BJ (cell line): ENCODE data around the gene PSD2. TPM values are rescaled to one million over a fixed set of nuclear protein-coding genes. Genes with fewer than 3 reads are reported as not detected.

Experiments used
- CTCF ChIA-PET: fragments of 350-600 bp; formaldehyde crosslinking; extraction: SDS; loops from one replicate; lab custom pipeline; 2021; ENCODE audit warnings: antibody characterized with exemption, inconsistent platforms; lab: Yijun Ruan, JAX
- POLR2A ChIA-PET: fragments of 300-600 bp; sonication (Branson Sonifier 250); formaldehyde crosslinking; extraction: SDS; loops from one replicate; lab custom pipeline; 2021; ENCODE audit warnings: antibody characterized with exemption; lab: Charles Lee
- DNase-seq: peaks from one replicate; pipeline ENCODE4 v3.0.0-alpha.2; 2011; ENCODE audit warnings: low read depth
- H3K27me3 ChIP-seq: 2 replicates; pipeline ENCODE4 v1.6.0; 2011; ENCODE audit warnings: low read length; ENCODE audit not compliant: control insufficient read depth, insufficient read depth
- H3K36me3 ChIP-seq: 2 replicates; pipeline ENCODE4 v1.5.1; 2011; ENCODE audit warnings: low read length; ENCODE audit not compliant: control insufficient read depth, insufficient read depth
- H3K4me3 ChIP-seq: 2 replicates; pipeline ENCODE4 v1.5.1; 2011; ENCODE audit warnings: low read depth, mild to moderate bottlenecking, control low read depth, low read length
- polyA plus RNA-seq: library from polyadenylated mRNA; depleted of rRNA; stranded (reverse); fragments of >200 nt; gene quantifications from 2 replicates; pipeline ENCODE4 v1.2.3, GENCODE V29; 2011
- TF ChIP-seq, protein P1 (sequence below): IDR thresholded peaks from 2 replicates; pipeline ENCODE4 v1.5.1; 2011; ENCODE audit warnings: low read depth, mild to moderate bottlenecking, control low read depth, inconsistent platforms, low read length, moderate library complexity; ENCODE audit not compliant: insufficient read depth

The PSD2 gene
- polyA plus RNA-seq, 1 experiment: 0.04 TPM

GRCh38 chr5:139803978-139804377, 8.4 kb downstream of the PSD2 start:
- ChIA-PET CTCF (interaction anchor here (2.6 kb wide), 1 partner anchor 16 kb away, joined by 15 read pairs; no protein-coding TSS in a partner anchor), POLR2A (no interaction called here)
- no peaks in the 10 kb centered on the region for H3K36me3 ChIP-seq
- TF ChIP-seq, protein P1, sequence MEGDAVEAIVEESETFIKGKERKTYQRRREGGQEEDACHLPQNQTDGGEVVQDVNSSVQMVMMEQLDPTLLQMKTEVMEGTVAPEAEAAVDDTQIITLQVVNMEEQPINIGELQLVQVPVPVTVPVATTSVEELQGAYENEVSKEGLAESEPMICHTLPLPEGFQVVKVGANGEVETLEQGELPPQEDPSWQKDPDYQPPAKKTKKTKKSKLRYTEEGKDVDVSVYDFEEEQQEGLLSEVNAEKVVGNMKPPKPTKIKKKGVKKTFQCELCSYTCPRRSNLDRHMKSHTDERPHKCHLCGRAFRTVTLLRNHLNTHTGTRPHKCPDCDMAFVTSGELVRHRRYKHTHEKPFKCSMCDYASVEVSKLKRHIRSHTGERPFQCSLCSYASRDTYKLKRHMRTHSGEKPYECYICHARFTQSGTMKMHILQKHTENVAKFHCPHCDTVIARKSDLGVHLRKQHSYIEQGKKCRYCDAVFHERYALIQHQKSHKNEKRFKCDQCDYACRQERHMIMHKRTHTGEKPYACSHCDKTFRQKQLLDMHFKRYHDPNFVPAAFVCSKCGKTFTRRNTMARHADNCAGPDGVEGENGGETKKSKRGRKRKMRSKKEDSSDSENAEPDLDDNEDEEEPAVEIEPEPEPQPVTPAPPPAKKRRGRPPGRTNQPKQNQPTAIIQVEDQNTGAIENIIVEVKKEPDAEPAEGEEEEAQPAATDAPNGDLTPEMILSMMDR: no peak
- DNase-seq: no peak
- H3K4me3 ChIP-seq: no peak overlapping the region
- peaks cover 17% of the 10 kb centered on the region for H3K27me3 ChIP-seq

- DNase-seq: no peak
- TF ChIP-seq, protein P1: no peak
- ChIA-PET POLR2A (no interaction called here), CTCF (interaction anchor here (1.2 kb wide), 1 partner anchor 18 kb away, joined by 3 read pairs; no protein-coding TSS in a partner anchor)
- Histone ChIP-seq H3K36me3 (no peaks in the 10 kb centered on the region), H3K27me3 (peaks cover 9% of the 10 kb centered on the region), H3K4me3 (no peak overlapping the region)
Observed at GRCh38 chr5:139804800-139805397, 9.3 kb downstream of the PSD2 start.

DNA sequence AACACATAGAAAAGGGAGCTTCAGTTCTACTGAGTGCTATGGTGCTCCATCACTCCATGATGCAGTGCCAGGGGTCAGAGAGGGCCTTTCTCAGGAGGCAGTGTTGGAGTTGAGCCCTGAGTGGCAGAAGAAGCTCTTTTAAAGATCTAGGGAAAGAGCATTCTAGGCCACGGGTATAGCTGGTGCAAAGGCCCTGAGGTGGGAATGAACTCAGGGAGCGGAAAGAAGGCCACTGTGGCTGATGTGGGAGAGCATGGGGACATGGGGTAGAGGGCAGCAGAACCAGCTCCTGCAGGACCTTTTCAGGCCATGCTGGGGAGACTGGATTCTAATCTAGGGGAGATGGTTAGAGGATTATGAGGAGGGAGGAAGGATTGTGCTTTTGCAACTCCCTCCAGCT, 9.9 kb downstream of the PSD2 start:
- POLR2A ChIA-PET: no interaction called here
- DNase-seq: no peak
- TF ChIP-seq, protein P1: no peak
- Histone ChIP-seq H3K36me3 (no peaks in the 10 kb centered on the region), H3K4me3 (no peak overlapping the region), H3K27me3 (peaks cover 9% of the 10 kb centered on the region)
- CTCF ChIA-PET: interaction anchor here (1.2 kb wide), 1 partner anchor 18 kb away, joined by 3 read pairs; no protein-coding TSS in a partner anchor

DNA sequence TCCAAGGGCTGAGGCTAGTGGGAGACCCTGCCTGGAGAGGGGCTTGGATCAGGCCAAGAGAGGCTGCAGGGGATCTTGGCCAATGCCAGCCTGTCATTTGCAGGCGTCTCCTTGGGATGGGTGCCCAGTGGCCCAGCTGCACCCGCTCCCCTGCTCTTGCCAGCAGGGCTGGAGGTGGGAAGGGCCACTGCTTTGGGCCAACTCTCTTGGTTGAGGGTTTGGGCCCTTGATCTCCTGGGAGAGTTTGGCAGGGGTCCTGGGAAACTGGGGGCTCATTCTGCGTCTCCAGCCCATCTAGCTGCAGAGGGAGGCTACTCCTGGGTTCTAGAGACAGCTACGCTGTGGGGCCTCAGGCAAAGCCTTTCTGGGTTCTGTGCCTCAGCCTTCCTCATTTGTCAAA, 10.5 kb downstream of the PSD2 start:
- Histone ChIP-seq H3K27me3 (peaks cover 8% of the 10 kb centered on the region), H3K36me3 (no peaks in the 10 kb centered on the region), H3K4me3 (no peak overlapping the region)
- POLR2A ChIA-PET: no interaction called here
- CTCF ChIA-PET: interaction anchor here (1.2 kb wide), 1 partner anchor 19 kb away, joined by 3 read pairs; no protein-coding TSS in a partner anchor
- TF ChIP-seq, protein P1: no peak
- no peak for DNase-seq

- ChIA-PET CTCF (no interaction called here), POLR2A (no interaction called here)
- Histone ChIP-seq H3K36me3 (no peaks in the 10 kb centered on the region), H3K4me3 (no peak overlapping the region), H3K27me3 (peaks cover 5% of the 10 kb centered on the region; the same call in 1 of the 2 replicates)
- no peak for DNase-seq
- TF ChIP-seq, protein P1: no peak
Observed at GRCh38 chr5:139806726-139807646, 11.4 kb downstream of the PSD2 start.
